Esophagus muscularis mucosa (tissue), 3 donors: ENCODE data around the gene LGR5.

Source experiments
- POLR2A ChIP-seq: fragments of 450-650 bp; IDR thresholded peaks from one replicate; pipeline ENCODE4 v1.6.1; 2017; ENCODE audit warnings: antibody characterized with exemption, moderate library complexity, mild to moderate bottlenecking, low read depth
- POLR2AphosphoS5 ChIP-seq, 2 donors: sonication (generic); formaldehyde crosslinking; IDR thresholded peaks; one replicate each; pipeline ENCODE4 v1.6.1; 2017; ENCODE audit warnings: antibody characterized with exemption in 2 of 2
- TF ChIP-seq, protein P1 (sequence below), 3 experiments: fragments of 200-600 bp in 2 of 3; fragments of 450-650 bp in 1 of 3; sonication (generic) in 2 of 3; IDR thresholded peaks; one replicate each; pipeline ENCODE4 v1.5.1; 2017 to 2019; ENCODE audit warnings: antibody characterized with exemption in 3 of 3, mild to moderate bottlenecking in 2 of 3, moderate library complexity in 1 of 3

DNA sequence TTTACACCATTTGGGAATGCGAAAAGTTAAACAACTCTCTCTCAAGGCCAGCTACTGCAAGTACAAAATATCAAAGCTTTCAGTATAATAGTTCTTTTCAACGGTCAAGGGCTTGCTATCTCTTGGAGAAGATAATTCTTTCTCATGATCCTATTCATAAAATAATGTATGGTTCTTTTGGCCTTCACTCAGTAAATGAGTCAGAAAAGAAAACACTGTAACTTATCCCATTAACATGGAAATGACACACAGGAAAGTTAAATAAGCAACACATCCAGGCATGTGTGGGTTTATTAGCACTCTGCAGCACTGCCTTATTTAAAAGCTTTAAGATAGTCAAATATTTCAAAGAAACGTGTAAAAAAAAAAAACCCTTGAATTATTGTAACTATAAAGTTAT lies 187.2 kb downstream of the LGR5 start:
- TF ChIP-seq POLR2A = no peak
- no peak for TF ChIP-seq POLR2AphosphoS5 (IDR thresholded peaks at IDR 0.05)
- TF ChIP-seq, protein P1, sequence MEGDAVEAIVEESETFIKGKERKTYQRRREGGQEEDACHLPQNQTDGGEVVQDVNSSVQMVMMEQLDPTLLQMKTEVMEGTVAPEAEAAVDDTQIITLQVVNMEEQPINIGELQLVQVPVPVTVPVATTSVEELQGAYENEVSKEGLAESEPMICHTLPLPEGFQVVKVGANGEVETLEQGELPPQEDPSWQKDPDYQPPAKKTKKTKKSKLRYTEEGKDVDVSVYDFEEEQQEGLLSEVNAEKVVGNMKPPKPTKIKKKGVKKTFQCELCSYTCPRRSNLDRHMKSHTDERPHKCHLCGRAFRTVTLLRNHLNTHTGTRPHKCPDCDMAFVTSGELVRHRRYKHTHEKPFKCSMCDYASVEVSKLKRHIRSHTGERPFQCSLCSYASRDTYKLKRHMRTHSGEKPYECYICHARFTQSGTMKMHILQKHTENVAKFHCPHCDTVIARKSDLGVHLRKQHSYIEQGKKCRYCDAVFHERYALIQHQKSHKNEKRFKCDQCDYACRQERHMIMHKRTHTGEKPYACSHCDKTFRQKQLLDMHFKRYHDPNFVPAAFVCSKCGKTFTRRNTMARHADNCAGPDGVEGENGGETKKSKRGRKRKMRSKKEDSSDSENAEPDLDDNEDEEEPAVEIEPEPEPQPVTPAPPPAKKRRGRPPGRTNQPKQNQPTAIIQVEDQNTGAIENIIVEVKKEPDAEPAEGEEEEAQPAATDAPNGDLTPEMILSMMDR (IDR thresholded peaks at IDR 0.05) = no peak
